Mesothelial cell of epicardium (in vitro differentiated cells): ENCODE measurements around the gene MOB3A. TPM values are rescaled to one million over a fixed set of nuclear protein-coding genes. Genes with fewer than 3 reads are reported as not detected.

Experiments used
- DNase-seq, 2 experiments: peaks; one replicate each; pipeline ENCODE4 v3.0.0; 2021; ENCODE audit warnings: low spot score in 2 of 2; ENCODE audit not compliant: unreplicated experiment in 2 of 2
- H3K27ac Mint-ChIP-seq: 2 replicates; pipeline ENCODE4 v1.8.0; 2021; ENCODE audit warnings: mixed read lengths
- H3K27me3 Mint-ChIP-seq: 2 replicates; pipeline ENCODE4 v1.8.0; 2021; ENCODE audit warnings: low read depth, mixed read lengths
- H3K36me3 Mint-ChIP-seq: 2 replicates; pipeline ENCODE4 v1.8.0; 2021; ENCODE audit warnings: mixed read lengths
- H3K4me1 Mint-ChIP-seq: 2 replicates; pipeline ENCODE4 v1.8.0; 2021; ENCODE audit warnings: mixed read lengths
- H3K4me3 Mint-ChIP-seq: 2 replicates; pipeline ENCODE4 v1.8.0; 2021; ENCODE audit warnings: mild to moderate bottlenecking, moderate library complexity, mixed read lengths
- H3K9me3 Mint-ChIP-seq: 2 replicates; pipeline ENCODE4 v1.8.0; 2021; ENCODE audit warnings: mixed read lengths
- total RNA-seq: library from RNA; stranded (reverse); gene quantifications from 3 replicates; pipeline ENCODE4 v1.2.1, GENCODE V29; 2021
- TF ChIP-seq, protein P1 (sequence below): fragments of 200-600 bp; sonication (generic); IDR thresholded peaks from one replicate; pipeline ENCODE4 v1.5.0; 2021; ENCODE audit warnings: antibody characterized with exemption; ENCODE audit not compliant: unreplicated experiment

The MOB3A gene
- total RNA-seq, 1 donor from 2014 or later = 34.7 TPM

- Mint-ChIP-seq H3K36me3 (peaks cover 4% of the 10 kb centered on the region), H3K9me3 (no peaks in the 10 kb centered on the region), H3K4me1 (peaks cover 14% of the 10 kb centered on the region), H3K27ac (no peak overlapping the region), H3K27me3 (no peaks in the 10 kb centered on the region), H3K4me3 (no peak overlapping the region)
- TF ChIP-seq, protein P1, sequence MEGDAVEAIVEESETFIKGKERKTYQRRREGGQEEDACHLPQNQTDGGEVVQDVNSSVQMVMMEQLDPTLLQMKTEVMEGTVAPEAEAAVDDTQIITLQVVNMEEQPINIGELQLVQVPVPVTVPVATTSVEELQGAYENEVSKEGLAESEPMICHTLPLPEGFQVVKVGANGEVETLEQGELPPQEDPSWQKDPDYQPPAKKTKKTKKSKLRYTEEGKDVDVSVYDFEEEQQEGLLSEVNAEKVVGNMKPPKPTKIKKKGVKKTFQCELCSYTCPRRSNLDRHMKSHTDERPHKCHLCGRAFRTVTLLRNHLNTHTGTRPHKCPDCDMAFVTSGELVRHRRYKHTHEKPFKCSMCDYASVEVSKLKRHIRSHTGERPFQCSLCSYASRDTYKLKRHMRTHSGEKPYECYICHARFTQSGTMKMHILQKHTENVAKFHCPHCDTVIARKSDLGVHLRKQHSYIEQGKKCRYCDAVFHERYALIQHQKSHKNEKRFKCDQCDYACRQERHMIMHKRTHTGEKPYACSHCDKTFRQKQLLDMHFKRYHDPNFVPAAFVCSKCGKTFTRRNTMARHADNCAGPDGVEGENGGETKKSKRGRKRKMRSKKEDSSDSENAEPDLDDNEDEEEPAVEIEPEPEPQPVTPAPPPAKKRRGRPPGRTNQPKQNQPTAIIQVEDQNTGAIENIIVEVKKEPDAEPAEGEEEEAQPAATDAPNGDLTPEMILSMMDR = no peak
- DNase-seq = peak in 1 of 2 experiments; percentile 34
Measured at GRCh38 chr19:2033825-2034159, 62.3 kb downstream of the MOB3A start.

- Mint-ChIP-seq H3K27me3 (no peaks in the 10 kb centered on the region), H3K4me1 (peaks cover 14% of the 10 kb centered on the region), H3K9me3 (no peaks in the 10 kb centered on the region), H3K4me3 (no peak overlapping the region), H3K27ac (no peak overlapping the region), H3K36me3 (peaks cover 4% of the 10 kb centered on the region)
- TF ChIP-seq, protein P1 = no peak
- DNase-seq = no peak
Measured at GRCh38 chr19:2033115-2033824, 62.9 kb downstream of the MOB3A start.

DNA sequence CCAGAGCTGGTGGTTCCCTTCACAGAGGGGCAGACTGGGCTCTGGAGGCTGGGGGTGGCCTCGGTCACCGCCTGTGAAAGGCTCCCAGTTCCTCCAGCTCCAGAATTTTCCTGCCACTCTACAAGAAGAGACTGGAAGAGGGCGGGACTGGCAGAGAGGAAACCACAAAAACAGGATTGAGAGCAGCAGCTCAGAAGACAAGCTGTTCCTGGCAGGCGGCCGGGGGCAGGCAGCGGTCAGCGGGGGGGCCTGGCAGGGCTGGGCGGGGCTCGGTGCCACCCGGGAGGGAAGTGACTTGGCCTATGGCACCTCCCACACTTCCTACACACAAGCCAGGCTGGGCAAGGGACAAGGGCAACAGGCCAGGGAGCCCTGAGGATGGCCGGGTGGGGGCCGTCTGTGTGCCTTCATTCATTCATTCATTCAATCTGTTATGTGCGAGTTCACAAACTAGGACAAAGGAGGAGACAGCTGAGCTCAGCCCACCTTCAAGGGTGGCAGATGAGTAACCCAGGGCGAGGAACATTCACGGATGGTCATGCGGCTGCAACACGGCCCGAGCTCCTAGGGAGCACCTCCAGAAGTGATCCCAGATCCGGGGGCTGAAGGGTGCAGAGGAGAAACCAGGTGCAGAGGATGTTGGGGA, 63.7 kb downstream of the MOB3A start:
- Mint-ChIP-seq H3K27ac (peak overlapping the region; percentile 78), H3K27me3 (no peaks in the 10 kb centered on the region), H3K4me1 (peaks cover 12% of the 10 kb centered on the region), H3K9me3 (no peaks in the 10 kb centered on the region), H3K4me3 (no peak overlapping the region), H3K36me3 (no peaks in the 10 kb centered on the region)
- no peak for DNase-seq
- TF ChIP-seq, protein P1 = no peak

DNA sequence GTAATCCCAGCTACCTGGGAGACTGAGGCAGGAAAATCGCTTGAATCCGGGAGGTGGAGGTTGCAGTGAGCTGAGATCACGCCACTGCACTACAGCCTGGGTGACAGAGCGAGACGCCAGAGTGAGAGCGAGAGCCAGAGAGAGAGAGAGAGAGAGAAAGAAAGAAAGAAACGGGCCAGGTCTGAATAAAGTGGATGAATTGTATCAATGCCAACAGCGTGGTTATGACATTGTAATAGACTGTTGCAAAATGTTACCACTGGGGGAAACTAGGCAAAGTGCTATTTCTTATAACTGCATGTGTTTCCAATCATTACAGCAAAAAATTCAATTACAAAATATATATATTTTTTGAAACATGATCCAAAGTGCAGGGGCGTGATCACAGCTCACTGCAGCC, 68.8 kb downstream of the MOB3A start:
- Mint-ChIP-seq H3K9me3 (no peaks in the 10 kb centered on the region), H3K4me1 (peaks cover 7% of the 10 kb centered on the region), H3K27ac (no peak overlapping the region), H3K4me3 (no peak overlapping the region), H3K36me3 (no peaks in the 10 kb centered on the region), H3K27me3 (no peaks in the 10 kb centered on the region)
- TF ChIP-seq, protein P1 = no peak
- no peak for DNase-seq

- no peaks in the 10 kb centered on the region for H3K36me3 Mint-ChIP-seq
- no peak for DNase-seq
- H3K27ac Mint-ChIP-seq = no peak overlapping the region
- H3K27me3 Mint-ChIP-seq = no peaks in the 10 kb centered on the region
- no peak overlapping the region for H3K4me3 Mint-ChIP-seq
- TF ChIP-seq, protein P1 = no peak
- peaks cover under 1% of the 10 kb centered on the region for H3K4me1 Mint-ChIP-seq
- no peaks in the 10 kb centered on the region for H3K9me3 Mint-ChIP-seq
Measured at GRCh38 chr19:2026770-2027169, 69.4 kb downstream of the MOB3A start.
